Suppressor macrophage treated with lipopolysaccharide for 4 hours (primary cell): Measurements from ENCODE around the gene DGKQ.
A peak's percentile ranks its signal among the peaks of the same experiment; 100 is the strongest.

ENCODE experiments used
- DNase-seq: peaks from one replicate; pipeline ENCODE4 v3.0.0-alpha.2; 2020

Gene DGKQ

GRCh38 chr4:995311-996026 is 22.1 kb upstream of the DGKQ start:
- DNase-seq = no peak

- no peak for DNase-seq
Measured at GRCh38 chr4:993111-994029, 20.0 kb upstream of the DGKQ start, which contains the start of gene SLC26A1. TSS of gene SLC26A1 (minus strand) at chr4:993404. CDS start at chr4:991703, 1,701 bp downstream.

- DNase-seq = no peak
Measured at GRCh38 chr4:992297-993110, 19.1 kb upstream of the DGKQ start.

GRCh38 chr4:991451-992296 is 18.3 kb upstream of the DGKQ start:
- DNase-seq = no peak

- no peak for DNase-seq
Measured at GRCh38 chr4:990746-991367, 17.5 kb upstream of the DGKQ start.

GRCh38 chr4:989722-990471 is 16.5 kb upstream of the DGKQ start:
- no peak for DNase-seq

GRCh38 chr4:988726-989721 is 15.7 kb upstream of the DGKQ start:
- no peak for DNase-seq

GRCh38 chr4:987624-988513 is 14.5 kb upstream of the DGKQ start:
- DNase-seq = no peak

GRCh38 chr4:986879-987623 is 13.7 kb upstream of the DGKQ start, which contains the start of gene IDUA:
TSS of gene IDUA (plus strand) at chr4:987044. CDS start at chr4:987085, 41 bp downstream.
- DNase-seq = peak; percentile 77

GRCh38 chr4:986428-986878 is 13.1 kb upstream of the DGKQ start:
- DNase-seq = no peak

GRCh38 chr4:985123-985830 is 11.9 kb upstream of the DGKQ start:
- peak; percentile 68 for DNase-seq

GRCh38 chr4:984336-985054 is 11.1 kb upstream of the DGKQ start:
- DNase-seq = no peak

GRCh38 chr4:982814-983213 is 9.4 kb upstream of the DGKQ start:
- no peak for DNase-seq

- no peak for DNase-seq
Measured at GRCh38 chr4:982291-982690, 8.9 kb upstream of the DGKQ start.

- peak; percentile 75 for DNase-seq
Measured at GRCh38 chr4:978957-979701, 5.8 kb upstream of the DGKQ start.
